SJCRH30 (cell line): ENCODE measurements around the gene OR10A5. TPM values are rescaled to one million over a fixed set of nuclear protein-coding genes. Genes with fewer than 3 reads are reported as not detected.
"Not testable (repeated sequence)": the region's sequence is repeated elsewhere in the genome, so short reads cannot be mapped to it uniquely, and the experiment has no call there.

Experiments used
- DNase-seq, 2 experiments: peaks; one replicate each; pipeline ENCODE4 v3.0.0-alpha.2; 2015 to 2020
- H3K27ac ChIP-seq: fragments of 250-450 bp; sonication (Bioruptor Pico); 2 replicates; pipeline ENCODE4 v1.5.1; 2020; ENCODE audit warnings: mild to moderate bottlenecking, moderate library complexity
- H3K27me3 ChIP-seq: fragments of 250-450 bp; sonication (Bioruptor Pico); 2 replicates; pipeline ENCODE4 v1.5.1; 2020; ENCODE audit warnings: mild to moderate bottlenecking, moderate library complexity
- H3K36me3 ChIP-seq: fragments of 250-450 bp; sonication (Bioruptor Pico); 2 replicates; pipeline ENCODE4 v1.5.1; 2020; ENCODE audit warnings: mild to moderate bottlenecking, moderate library complexity
- H3K4me1 ChIP-seq: fragments of 250-450 bp; sonication (Bioruptor Pico); 2 replicates; pipeline ENCODE4 v1.5.1; 2020; ENCODE audit warnings: mild to moderate bottlenecking, moderate library complexity
- H3K4me3 ChIP-seq: fragments of 250-450 bp; sonication (Bioruptor Pico); 2 replicates; pipeline ENCODE4 v1.5.1; 2020; ENCODE audit warnings: mild to moderate bottlenecking, moderate library complexity
- H3K9me3 ChIP-seq: fragments of 250-450 bp; sonication (Bioruptor Pico); replicated peaks from 2 replicates; pipeline ENCODE4 v1.5.1; 2020; ENCODE audit warnings: mild to moderate bottlenecking, moderate library complexity
- total RNA-seq: library from RNA; depleted of rRNA; stranded (reverse); fragments of >200 nt; shearing (Covaris generic); gene quantifications from 2 replicates; pipeline ENCODE4 v1.2.3, GENCODE V29; 2014

Gene OR10A5
- total RNA-seq, 1 experiment from 2014 or later = not detected

DNA sequence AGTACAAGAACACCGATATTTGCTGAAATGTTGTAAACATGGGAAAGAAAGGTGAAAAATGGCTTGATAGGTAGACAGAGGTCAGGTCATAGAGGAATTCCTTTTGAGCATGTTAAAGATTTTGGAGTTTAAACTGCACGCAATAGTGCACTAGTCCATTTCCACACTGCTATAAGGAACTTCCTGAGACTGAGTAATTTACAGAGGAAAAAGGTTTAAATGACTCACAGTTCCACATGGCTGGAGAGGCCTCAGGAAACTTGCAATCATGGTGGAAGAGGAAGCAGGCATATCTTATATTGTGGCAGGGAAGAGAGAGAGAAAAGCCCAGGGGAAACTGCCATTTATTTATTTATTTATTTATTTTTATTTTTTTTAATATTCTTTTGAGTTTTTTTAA lies 5.0 kb downstream of the OR10A5 start:
- Histone ChIP-seq H3K36me3 (no peaks in the 10 kb centered on the region), H3K4me3 (no peak overlapping the region), H3K4me1 (no peaks in the 10 kb centered on the region), H3K9me3 (no peaks in the 10 kb centered on the region), H3K27ac (no peak overlapping the region), H3K27me3 (no peaks in the 10 kb centered on the region)
- DNase-seq = no peak

DNA sequence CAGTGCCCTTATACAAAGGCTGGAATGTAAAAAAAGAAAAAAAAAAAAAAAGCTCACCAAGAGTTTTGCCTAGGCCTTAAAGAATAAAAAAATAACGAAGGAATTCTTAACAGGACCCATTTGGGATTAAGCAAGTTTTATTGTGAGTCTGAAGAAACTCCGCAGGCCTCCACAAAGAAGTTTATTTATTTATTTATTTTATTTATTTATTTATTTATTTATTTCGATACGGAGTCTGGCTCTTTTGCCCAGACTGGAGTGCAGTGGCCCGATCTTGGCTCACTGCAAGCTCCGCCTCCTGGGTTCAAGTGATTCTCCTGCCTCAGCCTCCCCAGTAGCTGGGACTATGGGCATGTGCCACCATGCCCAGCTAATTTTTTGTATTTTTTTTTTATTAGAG lies 9.3 kb downstream of the OR10A5 start:
- H3K9me3 ChIP-seq, DNase-seq, H3K4me3 ChIP-seq, H3K27ac ChIP-seq, H3K36me3 ChIP-seq, H3K27me3 ChIP-seq, H3K4me1 ChIP-seq: not testable (repeated sequence)

DNA sequence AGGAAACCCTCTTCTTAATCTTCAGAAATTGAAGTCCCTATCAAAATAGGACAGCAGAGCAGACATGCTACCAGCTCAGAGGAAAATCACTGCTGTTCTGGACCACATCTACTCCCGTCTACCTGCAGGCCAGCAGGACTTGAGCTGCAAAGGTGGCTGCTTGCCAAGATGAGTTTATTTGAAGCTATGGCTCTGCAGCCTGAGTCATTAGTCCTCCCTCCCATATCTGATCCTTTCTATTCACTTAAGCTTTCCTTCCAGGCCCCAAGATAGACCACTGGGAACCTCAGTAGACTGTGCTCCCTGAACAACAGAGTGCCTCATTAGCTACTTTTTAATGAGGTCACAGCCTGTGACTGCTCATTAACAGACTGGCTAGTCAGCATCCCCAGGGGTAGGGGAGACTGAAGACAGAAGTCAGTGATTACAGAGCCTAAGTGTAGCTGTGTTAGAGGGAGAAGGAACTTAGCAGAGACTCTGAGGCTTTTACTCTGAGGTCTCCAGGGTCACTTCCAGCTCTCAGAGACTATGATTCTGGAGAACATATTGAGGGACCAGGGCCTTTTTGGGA lies 10.6 kb downstream of the OR10A5 start:
- no peaks in the 10 kb centered on the region for H3K9me3 ChIP-seq
- DNase-seq = no peak
- H3K4me3 ChIP-seq = no peak overlapping the region
- H3K27ac ChIP-seq = no peak overlapping the region
- H3K27me3 ChIP-seq = no peaks in the 10 kb centered on the region
- H3K4me1 ChIP-seq = no peaks in the 10 kb centered on the region
- no peaks in the 10 kb centered on the region for H3K36me3 ChIP-seq

DNA sequence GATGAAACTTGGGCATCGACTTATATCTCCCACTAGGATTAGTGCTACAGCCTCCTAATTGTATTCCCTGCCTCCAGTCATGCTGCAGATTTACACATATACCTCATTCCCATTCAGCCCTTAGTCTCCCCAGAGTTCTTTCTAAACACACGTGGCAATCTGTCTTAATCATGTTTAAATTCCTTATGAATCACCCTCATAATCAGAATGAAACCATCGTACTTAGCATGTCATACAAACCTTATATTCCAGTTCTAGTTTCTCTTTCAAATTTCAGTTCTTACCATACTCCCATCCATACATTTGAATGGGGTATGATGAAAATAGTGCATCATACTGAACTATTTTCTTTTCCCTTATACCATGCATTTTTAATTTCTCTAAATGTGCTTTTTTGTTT lies 11.4 kb downstream of the OR10A5 start:
- Histone ChIP-seq H3K4me1 (no peaks in the 10 kb centered on the region), H3K9me3 (no peaks in the 10 kb centered on the region), H3K4me3 (no peak overlapping the region), H3K36me3 (no peaks in the 10 kb centered on the region), H3K27me3 (no peaks in the 10 kb centered on the region), H3K27ac (no peak overlapping the region)
- DNase-seq = no peak

GRCh38 chr11:6862961-6863360 lies 17.5 kb downstream of the OR10A5 start, which contains the start of gene OR10A2:
OR10A2 (plus strand) TSS chr11:6863057; CDS start chr11:6869755, 6,698 bp downstream.
- Histone ChIP-seq H3K27ac (no peak within 1 kb of the TSS), H3K36me3 (no peaks in the 10 kb centered on the region), H3K27me3 (no peaks in the 10 kb centered on the region), H3K9me3 (no peaks in the 10 kb centered on the region), H3K4me1 (no peaks in the 10 kb centered on the region), H3K4me3 (no peak within 1 kb of the TSS)
- DNase-seq = no peak

DNA sequence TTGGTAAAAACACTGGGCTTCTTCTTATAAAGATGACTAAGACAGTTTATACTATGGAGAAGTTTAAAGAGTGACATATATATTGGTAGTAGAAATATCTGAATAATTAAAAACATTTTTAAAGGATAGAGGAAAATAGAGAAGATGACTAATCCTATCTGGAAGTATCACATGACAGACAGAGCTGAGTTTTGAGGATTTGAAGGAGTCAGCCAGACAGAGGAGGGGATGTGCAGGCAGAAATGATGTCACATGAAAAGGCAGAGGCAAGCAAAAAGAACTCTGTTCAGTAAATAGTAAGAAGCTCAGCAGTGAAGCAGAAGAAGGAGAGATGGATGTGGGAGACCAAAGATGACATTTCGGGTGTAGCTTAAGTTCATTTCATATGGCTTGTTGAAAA lies 19.0 kb downstream of the OR10A5 start:
- Histone ChIP-seq H3K4me3 (no peak overlapping the region), H3K9me3 (no peaks in the 10 kb centered on the region), H3K27me3 (no peaks in the 10 kb centered on the region), H3K27ac (no peak overlapping the region), H3K4me1 (no peaks in the 10 kb centered on the region), H3K36me3 (no peaks in the 10 kb centered on the region)
- no peak for DNase-seq

- Histone ChIP-seq H3K9me3 (no peaks in the 10 kb centered on the region), H3K27me3 (no peaks in the 10 kb centered on the region), H3K4me3 (no peak overlapping the region), H3K36me3 (no peaks in the 10 kb centered on the region), H3K27ac (no peak overlapping the region), H3K4me1 (no peaks in the 10 kb centered on the region)
- no peak for DNase-seq
Measured at GRCh38 chr11:6871278-6871677, 25.8 kb downstream of the OR10A5 start.

DNA sequence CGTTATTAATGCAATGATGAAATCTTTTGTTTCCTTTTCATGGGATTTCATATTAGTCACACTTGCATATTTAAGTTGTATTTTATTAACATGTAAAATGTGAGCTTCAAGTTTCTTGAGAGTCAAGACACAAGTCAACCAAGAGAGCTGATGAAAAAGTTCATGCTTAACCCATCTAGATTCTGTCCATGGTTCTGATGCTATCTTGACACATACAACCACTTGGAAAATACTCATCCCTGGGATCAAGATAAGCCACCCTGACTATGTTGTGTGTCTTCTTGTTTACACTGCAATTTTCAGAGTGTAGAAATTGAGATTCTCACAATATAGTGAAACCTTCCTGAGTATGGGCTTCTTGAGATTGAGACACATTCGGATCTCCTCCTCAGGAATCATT lies 30.3 kb downstream of the OR10A5 start:
- H3K9me3 ChIP-seq = no peaks in the 10 kb centered on the region
- no peak overlapping the region for H3K4me3 ChIP-seq
- DNase-seq = no peak
- H3K27ac ChIP-seq = no peak overlapping the region
- H3K36me3 ChIP-seq = no peaks in the 10 kb centered on the region
- no peaks in the 10 kb centered on the region for H3K4me1 ChIP-seq
- no peaks in the 10 kb centered on the region for H3K27me3 ChIP-seq

DNA sequence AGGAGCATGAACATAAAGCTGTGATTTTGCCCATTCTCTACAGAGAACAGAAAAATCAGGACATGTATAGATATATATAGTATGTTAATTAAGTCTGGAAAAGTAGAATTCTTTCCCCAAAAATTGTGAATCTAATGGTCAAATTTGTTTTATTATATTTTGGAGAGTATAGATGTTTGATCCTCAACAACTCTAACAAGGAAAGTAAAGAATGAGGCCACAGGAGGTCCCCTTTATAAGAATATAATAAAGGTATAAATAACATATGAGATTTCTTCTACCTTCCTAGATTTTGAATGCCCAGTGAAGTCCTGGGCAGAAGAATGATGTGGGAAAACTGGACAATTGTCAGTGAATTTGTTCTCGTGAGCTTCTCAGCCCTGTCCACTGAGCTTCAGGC lies 30.8 kb downstream of the OR10A5 start, which contains the start of gene OR10A4:
Gene OR10A4 (plus strand): TSS at position 301 of the 400 bp plus-strand sequence. CDS start 23 bp downstream, at position 324.
- Histone ChIP-seq H3K4me1 (no peaks in the 10 kb centered on the region), H3K27ac (no peak within 1 kb of the TSS), H3K9me3 (no peaks in the 10 kb centered on the region), H3K27me3 (no peaks in the 10 kb centered on the region), H3K4me3 (no peak within 1 kb of the TSS), H3K36me3 (no peaks in the 10 kb centered on the region)
- no peak for DNase-seq

DNA sequence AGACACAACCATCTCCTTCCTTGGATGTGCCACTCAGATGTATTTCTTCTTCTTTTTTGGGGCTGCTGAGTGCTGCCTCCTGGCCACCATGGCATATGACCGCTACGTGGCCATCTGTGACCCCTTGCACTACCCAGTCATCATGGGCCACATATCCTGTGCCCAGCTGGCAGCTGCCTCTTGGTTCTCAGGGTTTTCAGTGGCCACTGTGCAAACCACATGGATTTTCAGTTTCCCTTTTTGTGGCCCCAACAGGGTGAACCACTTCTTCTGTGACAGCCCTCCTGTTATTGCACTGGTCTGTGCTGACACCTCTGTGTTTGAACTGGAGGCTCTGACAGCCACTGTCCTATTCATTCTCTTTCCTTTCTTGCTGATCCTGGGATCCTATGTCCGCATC lies 31.4 kb downstream of the OR10A5 start:
- H3K4me1 ChIP-seq = no peaks in the 10 kb centered on the region
- H3K4me3 ChIP-seq = no peak overlapping the region
- H3K27ac ChIP-seq = no peak overlapping the region
- no peak for DNase-seq
- H3K36me3 ChIP-seq = no peaks in the 10 kb centered on the region
- H3K27me3 ChIP-seq = no peaks in the 10 kb centered on the region
- H3K9me3 ChIP-seq = no peaks in the 10 kb centered on the region

- no peaks in the 10 kb centered on the region for H3K36me3 ChIP-seq
- DNase-seq = no peak
- no peaks in the 10 kb centered on the region for H3K27me3 ChIP-seq
- no peak overlapping the region for H3K27ac ChIP-seq
- H3K4me3 ChIP-seq = no peak overlapping the region
- H3K9me3 ChIP-seq = no peaks in the 10 kb centered on the region
- H3K4me1 ChIP-seq = no peaks in the 10 kb centered on the region
Measured at GRCh38 chr11:6882751-6883150, 37.3 kb downstream of the OR10A5 start.

DNA sequence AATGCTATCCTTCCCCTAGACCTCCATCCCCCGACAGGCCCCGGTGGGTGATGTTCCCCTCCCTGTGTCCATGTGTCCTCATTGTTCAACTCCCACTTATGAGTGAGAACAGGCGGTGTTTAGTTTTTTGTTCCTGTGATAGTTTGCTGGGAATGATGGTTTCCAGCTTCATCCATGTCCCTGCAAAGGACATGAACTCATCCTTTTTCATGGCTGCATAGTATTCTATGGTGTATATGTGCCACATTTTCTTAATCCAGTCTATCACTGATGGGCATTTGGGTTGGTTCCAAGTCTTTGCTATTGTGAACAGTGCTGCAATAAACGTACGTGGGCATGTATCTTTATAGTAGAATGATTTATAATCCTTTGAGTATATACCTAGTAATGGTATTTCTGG lies 42.2 kb downstream of the OR10A5 start:
- not testable (repeated sequence) for H3K27me3 ChIP-seq, H3K36me3 ChIP-seq, H3K9me3 ChIP-seq, H3K4me1 ChIP-seq, DNase-seq, H3K27ac ChIP-seq, H3K4me3 ChIP-seq

DNA sequence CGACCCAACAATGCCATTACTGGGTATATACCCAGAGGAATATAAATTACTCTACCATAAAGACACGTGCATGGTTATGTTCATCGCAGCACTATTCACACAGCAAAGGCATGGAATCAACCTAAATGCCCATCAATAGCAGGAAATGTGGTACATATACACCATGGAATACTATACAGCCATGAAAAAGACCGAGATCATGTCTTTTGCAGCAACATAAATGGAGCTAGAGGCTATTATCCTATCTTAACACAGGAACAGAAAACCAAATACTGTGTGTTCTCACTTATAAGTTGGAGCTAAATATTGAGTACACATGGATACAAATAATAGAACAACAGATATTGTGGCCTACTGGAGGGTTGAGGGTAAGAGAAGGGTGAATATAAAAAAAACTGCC lies 43.3 kb downstream of the OR10A5 start:
- DNase-seq = no peak
- no peak overlapping the region for H3K27ac ChIP-seq
- no peak overlapping the region for H3K4me3 ChIP-seq
- no peaks in the 10 kb centered on the region for H3K9me3 ChIP-seq
- no peaks in the 10 kb centered on the region for H3K36me3 ChIP-seq
- no peaks in the 10 kb centered on the region for H3K27me3 ChIP-seq
- no peaks in the 10 kb centered on the region for H3K4me1 ChIP-seq

DNA sequence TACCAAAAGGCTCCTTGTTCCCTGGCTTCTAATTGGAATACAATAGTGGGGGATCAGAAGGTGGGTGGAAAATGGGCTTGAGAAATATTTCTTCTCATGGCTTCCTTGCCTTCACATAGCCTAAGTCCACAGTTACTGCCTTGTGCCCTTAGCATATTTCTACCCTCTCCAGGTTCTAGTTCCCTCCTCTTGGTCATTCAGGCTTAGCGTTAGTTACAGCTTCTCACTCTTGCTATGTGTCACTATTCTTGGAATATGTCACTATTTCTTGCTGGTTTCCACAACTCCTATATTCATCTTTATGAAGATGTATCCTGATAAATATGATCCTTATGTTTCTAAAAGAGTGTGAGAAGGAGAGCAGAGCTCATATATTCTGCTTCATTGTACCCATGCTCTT lies 44.4 kb downstream of the OR10A5 start:
- no peak overlapping the region for H3K4me3 ChIP-seq
- DNase-seq = no peak
- no peaks in the 10 kb centered on the region for H3K9me3 ChIP-seq
- H3K36me3 ChIP-seq = no peaks in the 10 kb centered on the region
- H3K27me3 ChIP-seq = no peaks in the 10 kb centered on the region
- H3K27ac ChIP-seq = no peak overlapping the region
- H3K4me1 ChIP-seq = no peaks in the 10 kb centered on the region

DNA sequence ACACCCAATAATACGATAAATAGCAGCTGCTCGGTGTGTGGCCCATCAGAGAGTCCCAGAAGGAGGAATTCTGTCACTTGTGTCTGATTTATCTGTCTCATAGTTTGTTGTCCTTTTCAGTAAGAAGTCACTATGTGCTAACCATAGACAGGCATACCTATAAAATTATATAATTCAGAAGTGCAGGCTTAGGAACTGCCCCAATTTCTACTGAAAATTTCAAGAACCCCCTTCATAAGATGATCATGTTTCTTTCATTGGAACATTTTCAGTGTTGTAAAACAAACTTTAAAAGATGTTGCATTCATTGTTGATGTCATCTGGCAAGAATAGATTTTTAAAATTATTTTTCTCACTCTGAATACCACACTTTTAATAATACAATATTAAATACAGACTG lies 46.9 kb downstream of the OR10A5 start, which contains the start of gene OR2D2:
Gene OR2D2 (minus strand): TSS at position 101 of the 400 bp plus-strand sequence. CDS start 0 bp downstream, at position 101.
- H3K4me1 ChIP-seq = no peaks in the 10 kb centered on the region
- H3K4me3 ChIP-seq = no peak within 1 kb of the TSS
- DNase-seq = no peak
- no peaks in the 10 kb centered on the region for H3K27me3 ChIP-seq
- H3K9me3 ChIP-seq = no peaks in the 10 kb centered on the region
- H3K36me3 ChIP-seq = no peaks in the 10 kb centered on the region
- no peak within 1 kb of the TSS for H3K27ac ChIP-seq

- DNase-seq = no peak
- no peaks in the 10 kb centered on the region for H3K4me1 ChIP-seq
- no peaks in the 10 kb centered on the region for H3K9me3 ChIP-seq
- no peaks in the 10 kb centered on the region for H3K36me3 ChIP-seq
- no peak overlapping the region for H3K4me3 ChIP-seq
- H3K27me3 ChIP-seq = no peaks in the 10 kb centered on the region
- no peak overlapping the region for H3K27ac ChIP-seq
Measured at GRCh38 chr11:6894097-6894496, 48.6 kb downstream of the OR10A5 start.
